ENCODE measurements around the gene MARCHF10.

DNA sequence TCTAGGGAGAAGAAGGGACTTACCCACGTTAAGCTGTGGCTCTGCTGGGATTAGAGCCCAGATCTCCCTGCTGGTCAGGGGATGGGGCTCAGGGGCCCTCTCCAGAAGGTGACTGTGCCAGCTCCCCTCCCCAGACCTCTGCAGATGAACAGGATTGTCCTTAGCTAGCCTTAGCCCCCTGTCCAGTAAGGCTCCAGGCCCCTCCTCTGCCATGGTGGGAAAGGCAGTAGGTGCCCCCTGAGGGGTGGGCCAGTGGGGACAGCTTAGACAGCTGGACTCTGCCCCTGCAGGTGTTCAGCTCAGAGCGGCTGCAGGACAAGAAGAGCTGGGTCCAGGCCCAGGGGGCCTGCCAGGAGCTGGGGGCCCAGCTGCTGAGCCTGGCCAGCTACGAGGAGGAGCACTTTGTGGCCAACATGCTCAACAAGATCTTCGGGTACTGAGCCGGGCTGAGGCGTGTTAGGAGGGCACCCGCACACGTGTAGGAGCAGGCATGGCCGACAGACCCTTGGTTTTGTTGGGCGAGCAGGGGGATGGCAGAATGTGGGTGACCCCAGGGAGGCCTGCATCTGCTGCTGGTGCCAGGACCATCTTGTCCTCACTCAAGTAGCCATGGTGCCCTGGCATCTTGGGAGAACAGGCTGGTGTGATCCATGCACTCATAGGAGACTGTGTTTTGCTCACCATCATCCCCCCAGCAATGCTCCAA, 129.7 kb downstream of the MARCHF10 start:
- TF ChIP-seq, protein P1, sequence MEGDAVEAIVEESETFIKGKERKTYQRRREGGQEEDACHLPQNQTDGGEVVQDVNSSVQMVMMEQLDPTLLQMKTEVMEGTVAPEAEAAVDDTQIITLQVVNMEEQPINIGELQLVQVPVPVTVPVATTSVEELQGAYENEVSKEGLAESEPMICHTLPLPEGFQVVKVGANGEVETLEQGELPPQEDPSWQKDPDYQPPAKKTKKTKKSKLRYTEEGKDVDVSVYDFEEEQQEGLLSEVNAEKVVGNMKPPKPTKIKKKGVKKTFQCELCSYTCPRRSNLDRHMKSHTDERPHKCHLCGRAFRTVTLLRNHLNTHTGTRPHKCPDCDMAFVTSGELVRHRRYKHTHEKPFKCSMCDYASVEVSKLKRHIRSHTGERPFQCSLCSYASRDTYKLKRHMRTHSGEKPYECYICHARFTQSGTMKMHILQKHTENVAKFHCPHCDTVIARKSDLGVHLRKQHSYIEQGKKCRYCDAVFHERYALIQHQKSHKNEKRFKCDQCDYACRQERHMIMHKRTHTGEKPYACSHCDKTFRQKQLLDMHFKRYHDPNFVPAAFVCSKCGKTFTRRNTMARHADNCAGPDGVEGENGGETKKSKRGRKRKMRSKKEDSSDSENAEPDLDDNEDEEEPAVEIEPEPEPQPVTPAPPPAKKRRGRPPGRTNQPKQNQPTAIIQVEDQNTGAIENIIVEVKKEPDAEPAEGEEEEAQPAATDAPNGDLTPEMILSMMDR (conservative IDR thresholded peaks at IDR 0.05) = no peak
- TF ChIP-seq EZH2 (IDR thresholded peaks at IDR 0.05; ENCODE audit: low read depth) = no peak
